Duodenal mucosa (tissue), 2 donors: ENCODE results near the gene ADRB2.
"Not testable (repeated sequence)": the region's sequence is repeated elsewhere in the genome, so short reads cannot be mapped to it uniquely, and the experiment has no call there.

Source experiments
- H3K27ac ChIP-seq: one replicate; pipeline ENCODE4 v1.7.0; 2013; ENCODE audit warnings: low read depth, low read length
- H3K27me3 ChIP-seq, 2 donors: one replicate each; pipeline ENCODE4 v1.7.0; 2013; ENCODE audit warnings: low read length in 2 of 2, control low read depth in 1 of 2; ENCODE audit not compliant: insufficient read depth in 2 of 2, control insufficient read depth in 1 of 2
- H3K36me3 ChIP-seq, 2 donors: one replicate each; pipeline ENCODE4 v1.7.0; 2013; ENCODE audit warnings: low read length in 2 of 2, control low read depth in 1 of 2; ENCODE audit not compliant: insufficient read depth in 2 of 2, control insufficient read depth in 1 of 2
- H3K4me1 ChIP-seq, 2 donors: one replicate each; pipeline ENCODE4 v1.7.0; 2013; ENCODE audit warnings: low read length in 2 of 2, control low read depth in 1 of 2; ENCODE audit not compliant: insufficient read depth in 2 of 2, control insufficient read depth in 1 of 2
- H3K4me3 ChIP-seq, 2 donors: one replicate each; pipeline ENCODE4 v1.7.0; 2013; ENCODE audit warnings: low read length in 2 of 2, low read depth in 1 of 2
- H3K9ac ChIP-seq, 2 donors: one replicate each; pipeline ENCODE4 v1.7.0; 2013; ENCODE audit warnings: low read length in 2 of 2, low read depth in 1 of 2
- H3K9me3 ChIP-seq, 2 donors: one replicate each; pipeline ENCODE4 v1.7.0; 2013; ENCODE audit warnings: low read length in 2 of 2, control low read depth in 1 of 2; ENCODE audit not compliant: control insufficient read depth in 1 of 2

ADRB2 gene

GRCh38 chr5:148860599-148860998 lies 34.2 kb downstream of the ADRB2 start:
- peaks cover 0 to 8% of the 10 kb centered on the region in 2 donors for H3K4me1 ChIP-seq
- H3K27ac ChIP-seq, result no peak overlapping the region
- no peaks in the 10 kb centered on the region for H3K27me3 ChIP-seq
- no peak overlapping the region for H3K4me3 ChIP-seq
- H3K9me3 ChIP-seq, result no peaks in the 10 kb centered on the region
- no peak overlapping the region for H3K9ac ChIP-seq
- no peaks in the 10 kb centered on the region for H3K36me3 ChIP-seq

GRCh38 chr5:148861088-148861487 lies 34.7 kb downstream of the ADRB2 start:
- Histone ChIP-seq H3K9ac (no peak overlapping the region), H3K27me3 (no peaks in the 10 kb centered on the region), H3K4me1 (peaks cover 0 to 3% of the 10 kb centered on the region in 2 donors), H3K36me3 (no peaks in the 10 kb centered on the region), H3K9me3 (no peaks in the 10 kb centered on the region), H3K27ac (no peak overlapping the region), H3K4me3 (no peak overlapping the region)

GRCh38 chr5:148861696-148862095 lies 35.3 kb downstream of the ADRB2 start:
- H3K9ac ChIP-seq, result no peak overlapping the region
- no peaks in the 10 kb centered on the region for H3K36me3 ChIP-seq
- no peaks in the 10 kb centered on the region for H3K27me3 ChIP-seq
- H3K27ac ChIP-seq, result no peak overlapping the region
- H3K9me3 ChIP-seq, result no peaks in the 10 kb centered on the region
- no peak overlapping the region for H3K4me3 ChIP-seq
- no peaks in the 10 kb centered on the region for H3K4me1 ChIP-seq

GRCh38 chr5:148864113-148864841 lies 37.9 kb downstream of the ADRB2 start:
- Histone ChIP-seq H3K4me1 (no peaks in the 10 kb centered on the region), H3K9me3 (no peaks in the 10 kb centered on the region), H3K9ac (no peak overlapping the region), H3K27me3 (no peaks in the 10 kb centered on the region), H3K27ac (no peak overlapping the region), H3K4me3 (no peak overlapping the region), H3K36me3 (no peaks in the 10 kb centered on the region)

GRCh38 chr5:148866024-148866423 lies 39.6 kb downstream of the ADRB2 start:
- H3K27me3 ChIP-seq, result no peaks in the 10 kb centered on the region
- no peaks in the 10 kb centered on the region for H3K4me1 ChIP-seq
- H3K27ac ChIP-seq, result no peak overlapping the region
- no peaks in the 10 kb centered on the region for H3K9me3 ChIP-seq
- no peak overlapping the region for H3K4me3 ChIP-seq
- H3K36me3 ChIP-seq, result no peaks in the 10 kb centered on the region
- H3K9ac ChIP-seq, result no peak overlapping the region

- Histone ChIP-seq H3K27ac (no peak overlapping the region), H3K4me1 (no peaks in the 10 kb centered on the region), H3K27me3 (no peaks in the 10 kb centered on the region), H3K4me3 (no peak overlapping the region), H3K9ac (no peak overlapping the region), H3K9me3 (no peaks in the 10 kb centered on the region), H3K36me3 (no peaks in the 10 kb centered on the region)
Measured at GRCh38 chr5:148873120-148873519, 46.7 kb downstream of the ADRB2 start.

- Histone ChIP-seq H3K9me3 (no peaks in the 10 kb centered on the region), H3K4me3 (no peak overlapping the region), H3K27me3 (no peaks in the 10 kb centered on the region), H3K4me1 (no peaks in the 10 kb centered on the region), H3K9ac (no peak overlapping the region), H3K27ac (no peak overlapping the region), H3K36me3 (no peaks in the 10 kb centered on the region)
Measured at GRCh38 chr5:148873690-148874485, 47.5 kb downstream of the ADRB2 start.

- Histone ChIP-seq H3K36me3 (no peaks in the 10 kb centered on the region), H3K4me3 (no peak overlapping the region), H3K4me1 (no peaks in the 10 kb centered on the region), H3K9ac (no peak overlapping the region), H3K27ac (no peak overlapping the region), H3K9me3 (no peaks in the 10 kb centered on the region), H3K27me3 (no peaks in the 10 kb centered on the region)
Measured at GRCh38 chr5:148875205-148875875, 48.9 kb downstream of the ADRB2 start.

GRCh38 chr5:148877436-148877835 lies 51.0 kb downstream of the ADRB2 start:
- not testable (repeated sequence) for H3K9me3 ChIP-seq

More at GRCh38 chr5:148877436-148877835, 51.0 kb downstream of the ADRB2 start:
- H3K27ac ChIP-seq, H3K4me1 ChIP-seq, H3K36me3 ChIP-seq, H3K27me3 ChIP-seq, H3K4me3 ChIP-seq, H3K9ac ChIP-seq: not testable (repeated sequence)
